GM12864 (cell line): ENCODE results near the gene ANO10.

Experiments used
- DNase-seq: peaks from one replicate; pipeline ENCODE4 v3.0.0-alpha.2; 2011; ENCODE audit warnings: low read depth
- H3K4me3 ChIP-seq: 2 replicates; pipeline ENCODE4 v1.5.1; 2011; ENCODE audit warnings: mild to moderate bottlenecking, low read depth, low read length, control low read depth
- TF ChIP-seq, protein P1 (sequence below): IDR thresholded peaks from 2 replicates; pipeline ENCODE4 v1.5.1; 2011; ENCODE audit warnings: low read depth, mild to moderate bottlenecking, moderate library complexity, low read length, control low read depth, inconsistent platforms; ENCODE audit errors: missing control alignments

ANO10 gene

DNA sequence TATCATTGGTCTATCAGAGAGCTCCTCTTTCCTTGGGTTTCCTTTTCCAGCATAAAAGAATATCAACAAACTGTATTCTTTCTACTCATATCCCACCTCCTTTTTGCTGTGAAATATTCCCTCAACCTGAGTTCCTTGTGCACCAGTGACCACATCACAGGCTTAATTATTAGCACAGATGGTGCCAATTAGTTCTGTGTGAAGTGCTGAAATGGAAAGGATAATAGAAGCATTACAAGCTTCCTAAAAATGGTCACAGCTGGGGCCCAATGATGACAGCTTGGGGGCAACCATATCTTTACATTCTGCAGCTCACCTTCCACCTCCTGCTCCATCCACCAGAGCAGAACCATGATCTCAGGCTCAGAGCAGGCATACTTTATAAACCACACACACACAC, 84.6 kb downstream of the ANO10 start:
- no peak overlapping the region for H3K4me3 ChIP-seq
- no peak for DNase-seq
- TF ChIP-seq, protein P1, sequence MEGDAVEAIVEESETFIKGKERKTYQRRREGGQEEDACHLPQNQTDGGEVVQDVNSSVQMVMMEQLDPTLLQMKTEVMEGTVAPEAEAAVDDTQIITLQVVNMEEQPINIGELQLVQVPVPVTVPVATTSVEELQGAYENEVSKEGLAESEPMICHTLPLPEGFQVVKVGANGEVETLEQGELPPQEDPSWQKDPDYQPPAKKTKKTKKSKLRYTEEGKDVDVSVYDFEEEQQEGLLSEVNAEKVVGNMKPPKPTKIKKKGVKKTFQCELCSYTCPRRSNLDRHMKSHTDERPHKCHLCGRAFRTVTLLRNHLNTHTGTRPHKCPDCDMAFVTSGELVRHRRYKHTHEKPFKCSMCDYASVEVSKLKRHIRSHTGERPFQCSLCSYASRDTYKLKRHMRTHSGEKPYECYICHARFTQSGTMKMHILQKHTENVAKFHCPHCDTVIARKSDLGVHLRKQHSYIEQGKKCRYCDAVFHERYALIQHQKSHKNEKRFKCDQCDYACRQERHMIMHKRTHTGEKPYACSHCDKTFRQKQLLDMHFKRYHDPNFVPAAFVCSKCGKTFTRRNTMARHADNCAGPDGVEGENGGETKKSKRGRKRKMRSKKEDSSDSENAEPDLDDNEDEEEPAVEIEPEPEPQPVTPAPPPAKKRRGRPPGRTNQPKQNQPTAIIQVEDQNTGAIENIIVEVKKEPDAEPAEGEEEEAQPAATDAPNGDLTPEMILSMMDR = no peak

DNA sequence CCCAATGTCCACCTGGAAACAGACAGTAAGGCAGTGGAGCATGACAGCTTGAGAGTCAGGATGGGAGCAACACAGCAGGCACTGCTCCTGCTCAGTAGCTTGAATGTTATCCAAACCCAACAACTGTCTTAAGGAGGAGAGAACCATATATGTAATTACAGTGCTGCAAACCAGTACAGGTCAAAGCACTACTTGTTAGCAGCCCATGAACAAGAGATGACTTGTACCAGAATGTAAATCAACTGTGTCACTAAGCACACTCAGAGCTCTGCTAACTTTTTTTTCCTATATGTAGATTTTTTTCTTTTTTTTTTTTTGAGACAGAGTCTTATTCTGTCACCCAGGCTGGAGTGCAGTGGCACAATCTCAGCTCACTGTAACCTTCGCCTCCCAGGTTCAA, 87.1 kb downstream of the ANO10 start:
- H3K4me3 ChIP-seq = no peak overlapping the region
- TF ChIP-seq, protein P1 = no peak
- no peak for DNase-seq

DNA sequence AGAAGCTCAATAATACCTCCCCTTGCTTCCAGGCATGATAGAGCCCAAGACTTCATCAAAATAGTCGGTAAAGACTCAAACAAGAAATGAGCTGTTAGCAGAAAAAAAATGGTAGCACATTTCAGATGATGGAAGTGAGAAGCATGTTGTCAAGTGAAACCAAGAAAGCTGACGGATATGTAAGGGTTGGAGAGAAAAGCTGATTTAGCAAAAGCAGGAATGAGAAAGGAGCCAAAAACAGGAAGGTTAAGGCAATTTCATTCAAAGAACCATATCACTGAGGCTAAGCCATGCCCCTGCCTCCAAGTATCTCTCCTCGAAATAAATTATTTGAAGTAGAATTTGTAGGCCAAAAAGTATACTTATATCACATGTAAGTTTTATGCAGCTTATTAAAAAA, 88.8 kb downstream of the ANO10 start:
- DNase-seq = no peak
- TF ChIP-seq, protein P1 = no peak
- H3K4me3 ChIP-seq = no peak overlapping the region

DNA sequence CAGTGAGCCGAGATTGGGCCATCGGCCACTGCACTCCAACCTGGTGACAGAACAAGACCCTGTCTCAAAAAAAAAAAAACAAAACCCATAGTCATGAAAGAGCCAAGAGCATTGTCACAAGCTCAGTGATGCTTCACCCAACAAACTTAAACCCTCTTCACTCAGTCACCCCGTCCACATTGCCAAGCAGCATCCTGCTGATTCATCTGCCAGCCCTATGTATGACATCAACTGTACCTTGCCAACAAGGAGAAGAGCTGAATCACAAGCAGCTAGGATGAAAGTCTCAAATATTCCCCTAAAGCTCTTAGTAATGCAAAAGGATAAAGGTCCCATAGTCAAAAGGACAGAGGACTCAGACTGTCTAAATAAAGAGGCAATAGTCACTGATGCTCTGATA, 90.0 kb downstream of the ANO10 start:
- no peak for DNase-seq
- TF ChIP-seq, protein P1 = no peak
- no peak overlapping the region for H3K4me3 ChIP-seq

DNA sequence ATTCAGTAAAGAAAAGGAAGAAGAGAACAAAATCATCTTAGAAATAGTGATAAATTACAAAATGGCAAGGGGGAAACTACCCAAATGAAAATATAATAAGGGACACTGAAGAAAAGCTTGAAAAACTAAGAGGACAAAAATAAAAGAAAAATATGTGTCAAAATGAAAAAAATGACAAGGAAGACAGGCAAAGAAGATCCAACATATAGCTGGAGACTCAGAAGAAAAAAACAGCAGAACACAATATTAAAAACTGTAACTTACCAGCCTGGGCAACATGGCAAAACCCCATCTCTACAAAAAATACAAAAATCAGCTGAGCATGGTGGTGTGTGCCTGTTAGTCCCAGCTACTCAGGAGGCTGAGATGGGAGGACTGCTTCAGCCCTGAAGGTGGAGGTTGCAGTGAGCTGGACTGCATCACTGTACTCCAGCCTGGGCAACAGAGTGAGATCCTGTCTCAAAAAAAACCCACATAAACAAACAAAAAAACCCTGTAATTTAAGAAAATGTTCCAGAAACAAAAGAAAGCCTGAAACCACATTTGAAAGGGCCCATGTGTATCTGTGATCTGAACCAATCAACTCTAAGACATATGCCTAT, 93.2 kb downstream of the ANO10 start:
- DNase-seq = no peak
- no peak overlapping the region for H3K4me3 ChIP-seq
- TF ChIP-seq, protein P1 = no peak

DNA sequence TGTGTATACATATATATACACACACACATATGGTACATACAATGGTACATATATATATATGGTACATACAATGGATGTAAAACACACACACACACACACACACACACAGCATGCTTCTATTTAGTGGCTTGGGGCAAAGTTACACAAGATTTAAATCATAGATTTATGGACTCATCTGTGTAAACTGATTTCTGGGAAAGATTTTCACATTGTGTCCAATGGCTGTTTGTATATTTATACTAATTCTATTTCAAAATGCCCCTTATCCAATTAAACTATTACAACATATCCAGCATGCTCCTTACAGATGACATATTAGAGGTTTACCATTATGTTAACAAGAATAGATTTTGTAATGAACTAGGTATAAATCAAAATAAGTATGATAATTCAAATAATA, 94.9 kb downstream of the ANO10 start:
- TF ChIP-seq, protein P1 = no peak
- DNase-seq = no peak

DNA sequence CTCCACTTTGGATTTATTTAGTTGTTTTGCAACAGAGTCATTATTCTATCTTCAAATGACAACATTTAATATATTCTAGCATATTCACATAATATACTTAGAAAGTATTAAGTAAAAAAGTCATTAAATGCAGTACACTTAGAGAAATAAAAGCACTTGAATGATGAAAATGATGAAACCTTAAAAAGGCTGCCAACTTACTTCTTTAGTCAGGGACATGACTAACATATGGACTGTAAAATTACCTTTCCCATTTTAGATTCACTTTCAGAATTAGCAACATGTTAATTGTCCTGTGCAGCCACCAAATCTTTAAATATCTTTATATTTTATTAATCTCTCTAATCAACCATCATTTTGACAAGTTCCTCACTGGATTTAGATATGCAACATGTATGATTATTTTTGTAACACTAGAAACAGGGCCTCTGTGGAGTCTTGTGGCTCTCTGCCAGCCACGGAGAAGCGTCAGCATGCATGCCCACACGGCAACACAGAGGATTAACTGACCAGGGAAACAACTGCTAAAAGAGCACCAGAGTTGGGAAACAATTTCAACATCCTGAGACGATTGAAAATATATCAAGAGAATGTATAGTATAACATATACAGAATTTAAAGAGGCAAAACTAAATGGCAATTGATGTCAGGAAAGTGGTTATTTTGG, 95.7 kb downstream of the ANO10 start:
- no peak for DNase-seq
- TF ChIP-seq, protein P1 = no peak

More for the DNA sequence above, 94.9 kb downstream of the ANO10 start:
- no peak overlapping the region for H3K4me3 ChIP-seq

More for the DNA sequence above, 95.7 kb downstream of the ANO10 start:
- H3K4me3 ChIP-seq = no peak overlapping the region
